NCI-H2227 (cell line): ENCODE data around the gene INSYN2B.
"Not testable (repeated sequence)": the region's sequence is repeated elsewhere in the genome, so short reads cannot be mapped to it uniquely, and the experiment has no call there.

Experiments
- DNase-seq: peaks from one replicate; lab custom pipeline; 2025; ENCODE audit not compliant: unreplicated experiment; lab: John Stamatoyannopoulos, UW

The INSYN2B gene

DNA sequence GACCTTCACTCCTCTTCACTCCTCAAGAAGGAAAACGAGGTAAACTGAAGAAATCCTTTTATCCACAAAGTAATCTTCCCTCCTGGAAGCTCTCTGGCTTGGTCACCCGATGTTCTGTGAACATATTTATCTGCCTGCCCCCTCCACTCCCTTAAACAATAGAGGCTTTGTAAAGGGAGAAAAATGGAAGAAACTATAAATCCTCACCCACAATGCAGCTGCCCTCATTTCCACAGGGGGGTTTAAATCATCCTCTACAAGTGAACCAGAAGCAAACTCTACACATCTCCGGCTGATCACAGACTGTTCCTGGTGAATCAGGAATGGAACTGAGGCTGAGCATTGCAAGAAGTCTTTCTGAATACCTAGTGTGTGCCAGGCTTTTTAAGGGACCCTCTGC lies 7.2 kb downstream of the INSYN2B start:
- DNase-seq = no peak

DNA sequence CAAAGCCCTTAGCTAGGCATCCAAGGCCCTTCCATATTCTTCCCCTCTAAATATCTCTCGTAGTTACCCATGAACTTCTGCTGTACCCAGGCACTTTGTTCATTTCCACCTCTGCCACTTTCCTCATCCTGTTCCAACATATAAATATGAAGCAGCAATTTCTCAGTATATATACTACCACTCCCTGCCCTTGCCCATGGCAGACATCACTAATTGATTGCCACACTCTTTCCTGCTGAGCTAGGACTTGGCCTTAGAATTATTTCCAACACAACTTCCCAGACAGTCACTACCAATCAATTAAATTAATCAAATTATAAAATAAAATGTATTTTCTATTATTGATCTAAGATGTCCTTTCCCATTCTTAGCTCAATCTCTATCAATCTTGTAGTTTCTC lies 8.5 kb downstream of the INSYN2B start:
- DNase-seq = no peak

DNA sequence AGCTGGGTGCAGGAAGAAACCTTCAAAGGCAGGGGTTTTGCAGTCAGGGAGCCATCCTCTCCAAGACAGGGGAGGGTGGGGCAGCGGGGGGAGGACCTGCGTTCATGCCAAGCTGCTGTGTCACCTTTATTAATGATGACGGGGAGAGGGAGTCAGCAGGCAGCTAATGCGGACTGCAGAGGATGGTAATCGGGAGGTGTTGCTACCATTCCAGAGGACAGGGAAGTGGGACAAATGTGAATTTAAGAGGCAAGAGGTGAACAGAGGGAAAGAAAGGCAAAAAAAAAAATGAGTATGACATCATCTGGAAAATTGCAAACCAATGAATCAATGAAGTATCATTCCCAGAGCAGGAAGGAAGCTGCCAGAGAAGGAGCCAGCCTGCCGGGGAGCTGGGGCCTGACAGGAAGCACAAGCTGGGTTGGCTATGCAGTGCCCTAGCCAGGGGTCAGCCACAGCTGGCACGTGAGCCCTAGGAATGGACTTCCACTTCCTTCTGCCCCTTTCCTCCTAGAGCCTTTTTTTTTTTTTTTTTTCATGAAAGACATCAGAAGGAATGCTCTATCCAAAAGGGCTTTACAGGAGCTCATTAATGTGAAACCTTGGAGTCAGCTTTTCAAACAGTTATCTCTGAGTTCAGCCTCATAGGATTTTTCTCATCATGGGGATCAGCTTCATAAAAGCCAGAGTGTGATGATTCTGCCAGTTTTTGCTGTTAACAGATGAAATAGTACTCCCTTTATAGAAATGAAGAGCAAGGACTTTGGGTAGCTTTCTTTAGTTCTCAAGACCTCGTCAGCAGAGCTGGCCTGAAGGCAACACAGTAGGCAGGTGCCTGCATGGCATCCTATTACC lies 9.2 kb downstream of the INSYN2B start:
- no peak for DNase-seq

DNA sequence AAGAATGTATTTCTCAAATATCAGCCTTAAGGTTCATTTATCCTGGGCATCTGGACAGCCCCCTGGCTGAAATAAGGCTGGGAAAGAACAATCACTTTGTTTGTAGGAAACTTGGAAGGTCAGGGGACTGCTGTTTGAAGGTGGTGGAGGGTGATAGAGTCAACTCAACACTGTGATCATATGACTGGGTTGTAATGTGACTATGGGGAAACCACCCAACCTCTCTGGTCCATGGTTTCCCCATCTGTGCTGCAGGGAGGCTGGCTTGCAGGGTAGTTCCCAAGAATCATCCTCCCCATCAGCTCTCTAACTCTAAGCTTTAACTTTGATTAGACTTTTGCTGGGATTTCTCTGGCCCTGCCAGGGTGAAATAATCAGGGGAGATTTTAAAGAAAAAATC lies 10.0 kb downstream of the INSYN2B start:
- DNase-seq = no peak

DNA sequence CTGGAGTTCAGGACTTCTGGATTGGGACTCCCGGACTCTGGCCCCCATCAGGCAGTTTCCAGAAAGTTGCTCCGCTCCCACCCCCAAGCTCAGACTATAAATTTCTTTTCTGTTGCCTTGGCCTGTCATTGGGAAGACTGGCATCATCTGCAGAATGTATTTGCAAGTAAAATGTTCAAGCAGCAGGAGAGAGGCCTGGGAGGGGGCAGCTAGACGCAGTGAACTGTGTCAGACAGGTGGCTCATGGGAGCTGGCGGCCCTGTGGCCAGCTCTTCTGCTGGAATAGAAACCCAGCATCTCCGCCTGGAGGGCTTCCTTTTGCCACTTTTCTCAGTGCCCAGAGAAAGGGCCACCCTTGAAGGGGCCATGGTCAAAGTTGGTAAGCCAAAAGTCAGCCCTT lies 16.0 kb downstream of the INSYN2B start:
- no peak for DNase-seq

DNA sequence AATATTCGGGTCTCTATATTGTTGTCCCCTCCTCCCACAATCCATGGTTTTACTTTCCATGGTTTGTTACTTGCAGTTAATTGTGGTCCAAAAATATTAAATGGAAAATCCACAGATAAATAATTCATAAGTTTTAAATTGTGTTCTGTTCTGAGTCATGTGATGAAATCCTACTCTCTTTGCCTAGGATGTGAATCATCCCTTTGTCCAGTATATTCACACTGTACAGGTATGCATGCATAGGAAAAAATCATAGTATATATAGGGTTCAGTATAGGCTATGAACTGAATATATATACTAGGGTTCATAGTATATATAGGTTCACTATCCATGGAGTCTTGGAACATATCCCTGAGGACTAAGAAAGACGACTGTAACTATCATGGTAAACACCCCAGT lies 19.6 kb downstream of the INSYN2B start:
- DNase-seq = no peak

DNA sequence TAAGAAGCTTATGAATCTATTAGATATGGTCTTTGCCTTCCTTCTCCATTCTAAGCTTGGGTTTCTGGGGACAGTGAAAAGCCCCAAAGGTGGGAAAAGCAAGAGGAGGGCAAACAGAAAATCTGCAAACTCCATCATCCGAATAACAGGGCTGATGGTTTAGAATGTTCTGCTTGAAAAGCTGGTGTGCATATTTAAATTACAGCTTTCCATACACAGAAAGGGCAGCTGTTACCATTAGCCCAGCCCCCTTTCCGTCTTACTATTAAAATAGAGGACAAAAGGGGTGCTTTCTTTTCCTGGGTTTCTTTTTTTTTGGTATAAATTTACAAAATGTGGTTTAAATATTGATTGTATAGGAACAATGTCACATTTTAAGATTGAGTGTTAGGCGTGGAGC lies 22.0 kb downstream of the INSYN2B start:
- no peak for DNase-seq

DNA sequence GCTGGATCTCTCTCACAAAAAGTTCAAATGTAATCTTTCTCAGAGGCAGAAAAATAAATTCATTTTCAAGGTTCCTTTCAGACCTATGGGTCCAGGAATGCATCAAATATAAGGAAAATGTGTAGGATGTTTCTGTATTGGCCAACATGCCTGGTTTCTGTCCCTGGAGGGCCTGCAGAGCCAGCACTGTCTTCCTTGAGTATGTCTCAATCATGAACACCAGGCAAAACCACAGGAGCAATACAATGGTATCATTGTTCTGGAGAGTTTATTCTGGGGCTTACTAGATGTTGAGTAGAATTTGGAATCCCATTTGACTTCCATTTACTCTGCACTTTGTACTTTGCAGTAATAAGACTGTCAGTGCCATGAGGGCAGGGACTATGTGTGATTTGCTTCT lies 23.5 kb downstream of the INSYN2B start:
- no peak for DNase-seq

DNA sequence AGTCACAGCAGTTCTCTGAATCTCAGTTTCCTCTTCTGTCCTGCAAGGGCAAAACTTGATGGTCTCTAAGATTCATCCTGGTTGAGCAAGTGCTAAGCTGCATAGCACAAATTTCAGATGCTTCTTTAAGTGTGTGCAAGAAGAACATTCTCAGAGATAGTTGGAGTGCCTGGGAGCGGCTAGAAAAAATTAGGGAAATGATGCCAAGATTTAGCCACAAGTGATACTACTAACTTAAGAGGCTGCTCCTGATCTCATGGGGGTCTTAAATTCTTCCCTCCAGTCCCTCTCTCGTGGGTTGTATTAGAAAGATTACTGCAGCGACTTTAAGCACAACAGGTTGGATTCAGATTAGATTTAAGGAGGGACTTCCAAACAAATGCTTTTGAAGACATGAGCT lies 24.2 kb downstream of the INSYN2B start:
- DNase-seq = no peak

DNA sequence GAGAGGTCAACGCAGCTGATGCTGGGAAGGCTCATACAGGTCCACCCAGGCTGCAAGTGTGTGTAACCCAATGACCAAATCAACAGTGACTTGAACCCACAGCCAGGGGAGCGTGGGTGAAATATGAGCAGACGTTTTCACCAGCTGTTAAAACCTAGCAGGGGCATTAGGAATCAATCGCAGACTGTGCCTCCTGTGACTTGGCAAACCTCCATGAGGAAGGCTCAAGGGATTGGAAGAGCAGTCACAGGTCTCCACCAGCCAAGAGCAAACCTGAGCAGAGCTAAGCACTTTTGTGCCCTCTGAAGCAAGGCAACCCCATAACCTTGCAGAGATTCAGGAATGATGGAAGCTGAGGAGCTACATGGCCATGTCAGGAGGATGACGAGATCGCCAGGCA lies 25.5 kb downstream of the INSYN2B start:
- no peak for DNase-seq

DNA sequence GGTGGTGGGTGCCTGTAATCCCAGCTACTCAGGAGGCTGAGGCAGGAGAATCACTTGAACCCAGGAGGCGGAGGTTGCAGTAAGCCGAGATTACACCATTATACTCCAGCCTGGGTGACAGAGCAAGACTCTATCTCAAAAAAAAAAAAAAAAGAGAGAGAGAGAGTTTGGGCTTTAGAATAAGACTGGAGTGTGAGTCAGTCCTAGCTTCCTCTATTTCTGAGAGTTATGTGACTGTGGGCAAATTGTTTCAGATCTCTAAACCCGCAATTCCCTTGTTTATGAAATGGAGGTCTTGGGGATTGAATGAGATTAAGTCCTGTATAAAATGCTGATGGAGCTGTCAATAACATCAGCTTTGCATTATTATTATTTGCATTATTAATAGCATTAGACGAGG lies 27.1 kb downstream of the INSYN2B start:
- not testable (repeated sequence) for DNase-seq

DNA sequence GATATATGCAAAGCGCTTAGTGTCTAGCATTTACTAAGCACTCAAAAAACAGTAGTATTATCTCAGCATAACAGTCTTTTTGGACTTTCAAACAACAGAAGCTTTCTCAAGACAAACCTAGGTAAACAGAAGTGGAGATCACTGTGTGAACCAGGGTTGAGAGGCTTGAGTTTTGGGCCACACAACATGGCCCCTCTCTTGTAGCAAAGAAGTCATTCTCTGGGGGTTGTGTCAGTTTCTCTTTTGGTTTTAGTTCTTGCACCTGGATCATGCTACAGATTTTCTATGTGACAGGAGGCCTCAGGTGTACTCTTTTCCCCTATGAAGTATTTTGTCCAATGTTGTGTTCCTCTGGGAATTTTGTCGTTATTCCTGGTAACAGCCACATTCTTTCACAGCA lies 30.0 kb downstream of the INSYN2B start:
- no peak for DNase-seq

DNA sequence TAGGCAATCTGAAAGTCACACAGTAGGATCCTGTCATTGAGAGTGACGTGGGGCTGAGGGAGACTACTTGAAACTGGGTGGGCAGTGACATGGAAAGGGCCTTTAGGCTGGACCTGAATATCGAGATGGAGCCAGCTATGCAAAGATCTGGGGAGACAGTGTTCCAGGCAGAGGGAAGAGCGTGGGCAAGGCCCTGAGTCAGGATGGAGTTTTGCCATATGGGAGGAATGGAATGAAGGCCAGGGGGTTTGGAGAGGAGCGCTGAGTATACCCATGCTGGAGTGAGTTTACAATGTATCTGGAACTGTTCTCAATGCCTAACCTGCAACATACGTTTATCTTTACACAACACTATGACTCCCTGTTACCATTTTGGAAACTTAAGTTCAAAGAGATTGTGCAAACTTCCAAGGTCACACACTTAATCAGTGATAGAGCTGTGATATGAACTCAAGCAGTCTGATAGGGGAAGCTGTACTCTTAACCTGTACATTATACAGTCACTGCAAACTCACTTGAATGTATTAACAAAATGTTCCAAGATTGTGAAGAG lies 33.5 kb downstream of the INSYN2B start:
- DNase-seq = no peak

DNA sequence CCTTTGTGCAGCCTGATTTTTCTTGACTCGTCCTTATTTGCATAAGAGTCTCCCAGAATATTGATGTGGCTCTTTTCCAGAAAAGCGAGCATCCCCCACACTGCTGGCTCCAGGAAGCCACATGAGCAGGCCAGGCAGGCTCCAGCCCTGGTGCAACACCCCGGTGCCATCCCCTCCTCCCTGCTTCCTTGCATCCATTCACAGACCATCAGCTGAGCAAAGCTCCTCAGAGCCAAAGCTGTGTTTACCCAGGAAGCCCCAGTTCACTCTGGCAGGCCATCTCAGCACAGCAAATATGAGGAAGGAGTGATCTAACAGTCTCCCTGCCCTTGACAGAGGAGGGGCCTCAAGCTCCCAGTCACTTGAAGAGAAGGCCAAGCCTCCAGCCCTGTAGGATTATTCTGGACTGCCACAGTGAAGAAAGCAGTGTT lies 34.4 kb downstream of the INSYN2B start:
- DNase-seq = peak; percentile 8

DNA sequence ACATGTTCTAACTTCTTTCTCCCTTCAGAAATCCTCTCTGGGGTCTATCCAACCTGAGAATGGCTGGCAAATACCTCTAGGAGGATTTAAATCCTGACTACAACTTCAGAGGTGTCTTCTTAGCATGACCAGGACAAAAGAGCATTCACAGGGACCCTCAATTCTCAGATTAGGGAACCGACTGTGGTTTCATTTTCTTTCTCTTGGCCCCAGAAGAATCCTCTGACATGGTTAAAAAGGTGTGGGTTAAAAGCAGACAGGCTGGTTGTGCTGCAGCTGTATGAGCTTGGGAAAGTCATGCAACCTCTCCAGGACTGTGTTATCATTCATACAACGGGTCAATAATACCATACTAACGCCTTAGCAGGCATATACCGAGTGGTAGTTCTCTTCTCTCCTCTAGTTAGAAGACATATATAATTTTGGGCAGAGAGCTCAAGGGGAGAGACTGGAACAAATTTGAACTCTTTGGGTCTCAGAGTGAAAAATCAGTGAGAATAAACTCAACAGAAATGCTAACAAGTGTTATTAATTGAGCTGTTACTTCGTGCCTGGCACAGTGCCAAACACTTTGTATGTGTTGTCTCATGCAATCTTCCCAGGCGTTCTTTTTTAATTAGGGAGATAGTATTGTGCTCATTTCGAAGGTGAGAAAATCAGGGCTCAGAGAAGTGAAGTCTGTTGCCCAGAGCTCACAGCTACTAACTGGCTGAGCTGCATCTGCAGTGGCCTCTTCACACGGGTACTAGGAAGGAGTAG lies 35.2 kb downstream of the INSYN2B start:
- no peak for DNase-seq

DNA sequence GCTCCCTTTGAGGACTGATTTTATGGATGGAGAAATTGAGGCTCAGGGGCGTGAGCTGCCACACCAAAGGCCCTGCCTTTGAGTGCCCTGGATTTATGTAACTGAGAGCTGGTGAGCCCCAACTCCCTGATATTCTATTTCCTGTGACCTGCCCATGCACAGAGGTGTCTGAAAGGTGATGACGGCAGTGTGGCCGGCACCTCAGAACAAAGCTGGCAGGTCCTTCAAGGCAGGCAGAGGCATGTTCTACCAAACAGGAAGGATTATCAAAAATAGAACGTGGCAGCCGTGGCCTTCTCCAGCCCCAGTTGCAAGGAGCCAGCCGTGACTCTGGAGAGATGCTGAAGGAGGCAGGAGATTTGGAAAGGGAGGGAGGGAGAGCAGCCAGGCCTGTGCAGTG lies 36.2 kb downstream of the INSYN2B start:
- no peak for DNase-seq

DNA sequence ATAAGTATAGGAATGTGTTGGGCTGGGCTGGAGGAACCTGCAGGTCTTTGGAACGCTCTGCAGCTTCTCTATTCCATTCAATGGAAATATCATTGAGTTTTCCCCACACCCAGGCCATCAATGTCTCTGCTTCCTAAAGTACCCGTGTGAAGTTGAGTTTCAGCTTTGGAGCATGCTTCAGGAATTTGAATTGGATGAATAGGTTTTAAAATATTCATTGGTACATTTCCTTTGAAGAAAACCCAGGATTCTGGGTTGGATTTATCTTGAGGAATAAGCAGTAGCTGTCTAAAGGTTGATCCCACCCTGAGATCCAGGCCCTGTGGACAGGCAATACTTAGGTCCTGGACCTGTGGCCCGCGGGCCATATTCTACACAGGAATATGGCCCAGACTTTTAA lies 37.3 kb downstream of the INSYN2B start:
- DNase-seq = no peak

DNA sequence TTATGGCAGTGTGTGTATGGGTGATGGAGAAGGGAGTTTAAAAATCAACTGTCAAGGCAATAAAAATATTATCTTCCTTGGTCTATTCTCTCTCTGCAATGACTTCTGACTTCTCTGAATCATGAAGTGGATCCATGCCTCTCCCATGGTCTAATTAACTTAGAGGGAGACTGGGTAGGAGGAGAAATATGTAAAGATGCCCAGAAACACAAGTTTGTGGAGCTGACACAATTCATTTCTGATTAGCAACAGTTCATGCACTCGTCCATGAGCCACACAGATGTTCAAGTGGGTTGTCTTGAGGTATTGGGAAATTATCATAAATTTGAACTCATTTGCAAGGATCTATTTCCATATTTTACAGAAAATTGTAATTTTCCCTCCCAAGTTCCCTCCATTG lies 38.1 kb downstream of the INSYN2B start:
- DNase-seq = no peak

DNA sequence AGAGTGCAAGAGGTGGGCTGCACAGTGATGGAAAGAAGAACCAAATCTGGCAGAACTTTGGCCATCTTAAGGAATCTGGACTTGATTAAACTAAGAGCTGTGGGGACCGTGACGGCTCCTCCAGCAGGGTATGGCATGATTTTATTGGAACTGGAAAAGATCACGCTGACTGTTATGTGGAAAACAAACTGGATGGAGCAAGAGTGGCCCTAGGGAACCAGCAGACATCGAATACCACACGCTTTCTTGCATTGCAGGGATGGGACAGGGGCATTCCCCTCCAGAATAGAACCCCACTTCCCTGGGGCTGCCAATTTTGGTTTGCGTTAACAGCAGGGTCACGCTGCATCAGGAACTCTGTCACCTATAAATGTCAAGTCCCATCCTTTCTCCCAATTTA lies 38.8 kb downstream of the INSYN2B start:
- no peak for DNase-seq

DNA sequence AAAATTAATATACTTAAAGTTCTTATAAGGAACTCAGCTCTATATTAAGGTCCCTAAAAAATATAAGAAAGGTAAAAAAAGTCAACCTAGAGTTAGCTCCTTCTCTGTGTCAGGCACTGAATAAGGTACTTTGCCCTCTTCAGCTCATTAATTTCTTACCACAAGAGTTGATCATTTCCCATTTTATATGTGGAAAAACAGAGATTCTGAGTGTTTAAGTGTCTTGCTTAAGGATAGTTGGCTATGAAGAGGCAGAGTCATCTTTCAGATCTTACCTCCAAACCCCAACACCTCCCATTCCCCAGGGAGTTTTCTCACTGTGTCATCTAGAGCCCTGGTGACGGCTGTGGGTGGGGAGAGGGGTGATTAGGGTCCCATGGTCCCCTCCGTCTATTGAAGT lies 40.6 kb downstream of the INSYN2B start:
- DNase-seq = no peak

DNA sequence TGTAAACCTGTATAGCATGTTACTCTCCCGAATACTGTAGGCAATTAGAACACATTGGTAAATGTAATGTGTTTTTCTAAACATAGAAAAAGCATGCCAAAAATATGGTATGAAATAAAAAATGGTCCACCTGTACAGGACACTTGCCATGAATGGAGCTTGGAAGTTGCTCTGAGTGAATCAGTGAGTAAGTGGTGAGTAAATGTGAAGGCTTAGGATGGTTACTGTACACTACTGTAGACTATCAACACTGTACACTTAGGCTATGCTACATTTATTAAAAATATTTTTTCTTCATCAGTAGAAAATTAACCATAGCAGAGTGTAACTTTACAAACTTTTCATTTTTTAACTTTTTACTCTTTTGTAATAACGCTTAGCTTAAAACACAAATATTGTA lies 41.9 kb downstream of the INSYN2B start:
- no peak for DNase-seq

DNA sequence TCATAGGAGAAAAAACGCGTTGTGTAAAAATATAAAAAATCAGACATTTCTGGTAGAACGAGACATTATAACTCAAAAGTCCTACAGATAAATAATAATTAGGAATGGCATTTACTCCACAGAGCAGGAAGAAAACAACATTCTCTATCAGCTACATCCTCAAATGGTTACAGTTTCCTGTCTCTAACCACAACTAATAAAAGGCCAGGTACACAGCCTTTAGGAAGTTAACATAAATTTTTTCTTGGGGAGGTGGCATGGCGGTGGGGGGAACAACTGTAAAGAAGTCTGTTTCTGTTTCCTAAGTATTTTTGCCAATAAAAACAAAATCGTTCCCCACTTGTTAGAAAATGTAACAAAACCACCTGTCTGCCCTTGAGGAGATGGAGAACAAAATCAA lies 44.5 kb downstream of the INSYN2B start:
- no peak for DNase-seq
